OCI-LY7 (cell line): ENCODE results near the gene RAB3C.

ENCODE experiments used
- CTCF ChIP-seq: fragments of 200-600 bp; sonication (generic); conservative IDR thresholded peaks from 2 replicates; pipeline ENCODE4 v1.5.1; 2014; ENCODE audit warnings: mild to moderate bottlenecking, antibody characterized with exemption, low read length, moderate library complexity, mixed read lengths
- EZH2phosphoT487 ChIP-seq: fragments of 200-600 bp; sonication (generic); IDR thresholded peaks from 2 replicates; pipeline ENCODE4 v1.6.1; 2018; ENCODE audit warnings: low read depth, borderline replicate concordance, mild to moderate bottlenecking, mixed run types, antibody characterized with exemption, low read length, moderate library complexity, mixed read lengths

DNA sequence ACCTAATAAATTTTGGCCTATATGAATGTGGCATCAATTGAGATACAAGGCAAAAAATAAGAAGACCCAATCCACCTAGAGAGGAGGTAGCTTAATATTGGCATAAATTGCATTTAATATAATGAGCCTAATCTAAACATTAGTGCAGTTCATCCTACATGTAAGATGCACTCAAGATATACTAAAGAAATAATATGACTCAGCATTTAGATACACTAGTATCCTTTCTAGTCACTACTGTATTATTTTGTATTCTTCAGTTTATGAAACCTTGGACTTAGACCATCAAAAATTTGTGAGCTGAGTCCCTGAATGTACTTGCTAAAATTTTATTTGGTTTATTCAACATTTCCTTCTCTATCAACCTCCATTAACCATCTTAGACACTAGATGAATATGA is 104.7 kb downstream of the RAB3C start:
- no peak for TF ChIP-seq CTCF
- no peak for TF ChIP-seq EZH2phosphoT487
